Activated T-helper 1 cell treated with anti-CD3 and anti-CD28 coated beads, Interleukin-12 subunit alpha, Interleukin-12 subunit beta, Interleukin-2, Interleukin-4 antibody, amounts not matched to agents 30 ng/mL and 10 ng/mL and 1 ng/mL, durations not matched to agents 14 hours and 24 hours and 36 hours (primary cell): ENCODE results near the gene NPIPA8. TPM values are rescaled to one million over a fixed set of nuclear protein-coding genes. Genes with fewer than 3 reads are reported as not detected.
"Not testable (repeated sequence)": the region's sequence is repeated elsewhere in the genome, so short reads cannot be mapped to it uniquely, and the experiment has no call there.

Experiments used
- DNase-seq: peaks from one replicate; pipeline ENCODE4 v3.0.0; 2021; ENCODE audit warnings: low spot score
- H3K27ac Mint-ChIP-seq: one replicate; pipeline ENCODE4 v1.8.0; 2021; ENCODE audit warnings: mild to moderate bottlenecking, mixed read lengths
- H3K27me3 Mint-ChIP-seq: one replicate; pipeline ENCODE4 v1.8.0; 2022; ENCODE audit warnings: mild to moderate bottlenecking, moderate library complexity, mixed read lengths; ENCODE audit not compliant: insufficient read depth
- H3K36me3 Mint-ChIP-seq: one replicate; pipeline ENCODE4 v1.8.0; 2021; ENCODE audit warnings: low read depth, mixed read lengths
- H3K4me1 Mint-ChIP-seq: one replicate; pipeline ENCODE4 v1.8.0; 2021; ENCODE audit warnings: low read depth, mixed read lengths
- H3K4me3 Mint-ChIP-seq: one replicate; pipeline ENCODE4 v1.8.0; 2021; ENCODE audit warnings: mild to moderate bottlenecking, moderate library complexity, mixed read lengths
- H3K9me3 Mint-ChIP-seq: one replicate; pipeline ENCODE4 v1.8.0; 2021; ENCODE audit warnings: mixed read lengths
- intact Hi-C: fragments of 100-400 bp; cut with micrococcal nuclease; formaldehyde crosslinking; loops from one replicate; pipeline ENCODE4 v1.15.1; 2024
- total RNA-seq: library from RNA; stranded (reverse); gene quantifications from 2 replicates; pipeline ENCODE4 v1.2.3, GENCODE V29; 2022

Gene NPIPA8
- total RNA-seq = 0.29 and 0.44 TPM in 2 replicates

- H3K9me3 Mint-ChIP-seq, H3K4me1 Mint-ChIP-seq, H3K27me3 Mint-ChIP-seq, H3K36me3 Mint-ChIP-seq, H3K4me3 Mint-ChIP-seq, H3K27ac Mint-ChIP-seq, DNase-seq, intact Hi-C loops: not testable (repeated sequence)
These were observed at the start of gene NPIPA8 for GRCh38 chr16:18336636-18337035. TSS of gene NPIPA8 (minus strand) at chr16:18336736. CDS start at chr16:18332662, 4,074 bp downstream.

GRCh38 chr16:18385285-18385684 lies 48.7 kb upstream of the NPIPA8 start:
- H3K27ac Mint-ChIP-seq, DNase-seq, H3K36me3 Mint-ChIP-seq, H3K27me3 Mint-ChIP-seq, H3K9me3 Mint-ChIP-seq, H3K4me1 Mint-ChIP-seq, intact Hi-C loops, H3K4me3 Mint-ChIP-seq: not testable (repeated sequence)

DNA sequence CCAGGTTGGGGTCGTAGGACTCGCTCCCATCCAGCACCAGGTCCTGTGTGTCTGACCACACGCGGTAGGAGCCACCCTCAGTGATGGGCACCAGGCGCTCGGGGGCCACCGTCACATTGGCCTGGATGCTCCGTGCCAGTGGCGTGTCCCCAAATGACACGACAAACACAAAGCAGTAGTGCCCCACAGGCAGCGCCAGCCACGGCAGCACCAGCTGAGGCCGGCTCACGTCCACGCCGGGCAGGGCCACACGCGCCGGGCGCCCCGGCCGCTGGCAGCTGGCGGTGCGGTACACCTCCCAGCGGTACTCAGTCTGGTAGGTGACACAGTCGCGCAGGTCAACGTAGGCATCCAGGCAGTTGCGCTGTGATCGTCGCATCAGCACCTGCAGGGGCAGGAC lies 48.3 kb upstream of the NPIPA8 start:
- H3K27me3 Mint-ChIP-seq, H3K27ac Mint-ChIP-seq, H3K9me3 Mint-ChIP-seq, DNase-seq, H3K4me3 Mint-ChIP-seq, intact Hi-C loops, H3K4me1 Mint-ChIP-seq, H3K36me3 Mint-ChIP-seq: not testable (repeated sequence)

DNA sequence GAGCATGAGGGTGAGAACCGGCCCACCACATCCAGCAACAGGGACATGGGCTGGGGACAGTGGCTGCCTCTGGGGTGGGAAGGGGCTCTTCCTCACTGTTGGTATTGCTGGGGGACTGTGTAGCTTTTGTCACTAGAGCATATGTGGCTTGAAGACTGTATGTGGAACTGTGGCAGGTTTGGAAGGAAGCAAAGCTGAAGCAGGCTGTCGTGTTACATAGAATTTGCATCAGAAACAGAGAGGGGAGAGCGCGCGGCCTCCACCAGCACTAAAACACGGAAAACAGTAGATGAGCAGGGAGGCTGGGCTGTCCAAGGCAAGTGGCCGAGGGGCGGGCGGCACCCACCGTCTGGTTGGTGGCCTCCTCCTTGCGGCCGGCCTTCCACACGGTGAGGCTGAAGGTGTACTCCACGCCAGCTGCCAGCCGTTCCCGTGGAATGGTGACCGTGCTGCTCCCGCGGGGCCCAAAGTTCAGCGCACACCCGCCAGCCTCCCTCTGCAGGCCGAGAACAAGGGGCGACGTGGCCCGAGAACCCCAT lies 47.6 kb upstream of the NPIPA8 start:
- H3K36me3 Mint-ChIP-seq, H3K27ac Mint-ChIP-seq, H3K27me3 Mint-ChIP-seq, H3K9me3 Mint-ChIP-seq, DNase-seq, H3K4me3 Mint-ChIP-seq, intact Hi-C loops, H3K4me1 Mint-ChIP-seq: not testable (repeated sequence)

DNA sequence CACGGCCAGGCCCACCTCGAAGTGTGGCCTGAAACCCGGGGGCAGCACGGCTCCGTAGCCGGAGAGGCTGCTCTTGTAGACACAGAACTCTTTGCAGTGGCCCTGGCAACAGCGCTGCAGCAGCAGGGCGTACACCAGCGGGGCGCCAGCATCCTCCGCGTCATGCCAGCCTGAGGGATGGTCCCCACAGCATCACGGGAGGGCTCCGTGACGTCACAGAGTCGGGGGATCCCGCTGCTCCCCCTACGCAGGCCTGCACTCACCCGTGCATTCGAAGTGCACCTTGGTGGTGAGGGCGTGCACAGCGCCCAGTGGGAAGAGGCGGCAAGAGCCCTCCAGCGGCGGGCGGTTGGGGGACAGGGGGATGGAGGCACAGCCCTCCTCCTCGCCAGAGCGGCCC lies 46.2 kb upstream of the NPIPA8 start:
- H3K4me1 Mint-ChIP-seq, H3K36me3 Mint-ChIP-seq, H3K27me3 Mint-ChIP-seq, DNase-seq, H3K9me3 Mint-ChIP-seq, intact Hi-C loops, H3K4me3 Mint-ChIP-seq, H3K27ac Mint-ChIP-seq: not testable (repeated sequence)

DNA sequence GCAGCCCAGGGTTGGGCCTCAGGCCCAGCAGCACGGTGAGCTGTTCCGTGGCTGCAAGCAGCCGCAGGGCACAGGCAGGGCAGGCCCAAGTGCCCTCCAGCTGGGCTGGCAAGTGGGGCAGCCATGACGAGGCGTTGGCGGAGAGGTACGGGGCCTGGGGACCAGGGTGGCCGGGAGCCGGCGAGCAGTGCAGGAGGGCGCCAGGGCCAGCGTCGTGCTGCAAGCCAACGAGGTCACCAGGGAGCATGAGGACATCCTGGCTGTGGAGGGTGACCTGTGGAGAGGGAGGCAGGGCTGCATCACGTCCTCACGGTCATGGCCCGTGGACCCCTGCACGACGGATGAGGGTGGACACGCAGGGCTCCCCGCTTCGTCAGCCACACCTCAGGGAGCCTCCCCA lies 11.2 kb upstream of the NPIPA8 start:
- DNase-seq, H3K4me3 Mint-ChIP-seq, intact Hi-C loops, H3K4me1 Mint-ChIP-seq, H3K27me3 Mint-ChIP-seq, H3K27ac Mint-ChIP-seq, H3K36me3 Mint-ChIP-seq, H3K9me3 Mint-ChIP-seq: not testable (repeated sequence)

- H3K27ac Mint-ChIP-seq, DNase-seq, H3K4me3 Mint-ChIP-seq, intact Hi-C loops, H3K4me1 Mint-ChIP-seq, H3K9me3 Mint-ChIP-seq, H3K27me3 Mint-ChIP-seq, H3K36me3 Mint-ChIP-seq: not testable (repeated sequence)
These were observed 10.5 kb upstream of the NPIPA8 start for GRCh38 chr16:18346993-18347392.

DNA sequence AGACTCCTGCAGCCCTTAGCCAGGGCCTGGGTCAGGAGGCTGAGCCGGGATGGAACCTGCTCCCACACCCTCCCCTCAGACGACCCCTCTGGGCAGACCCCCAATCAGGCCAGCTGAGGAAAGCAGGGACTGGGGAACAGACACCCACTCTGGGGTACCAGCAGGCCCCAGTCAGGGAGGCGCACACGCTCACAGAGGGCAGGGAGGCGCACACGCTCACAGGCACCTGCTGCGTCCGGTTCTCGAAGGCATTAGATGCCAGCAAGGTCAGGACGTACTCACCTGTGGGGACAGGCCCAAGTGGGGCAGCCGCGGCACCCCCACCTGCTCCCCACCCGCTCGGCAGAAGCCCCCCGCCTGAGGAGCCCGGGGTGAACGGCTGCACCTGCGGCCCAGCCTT lies 8.1 kb upstream of the NPIPA8 start:
- H3K27ac Mint-ChIP-seq = not testable (repeated sequence)

DNA sequence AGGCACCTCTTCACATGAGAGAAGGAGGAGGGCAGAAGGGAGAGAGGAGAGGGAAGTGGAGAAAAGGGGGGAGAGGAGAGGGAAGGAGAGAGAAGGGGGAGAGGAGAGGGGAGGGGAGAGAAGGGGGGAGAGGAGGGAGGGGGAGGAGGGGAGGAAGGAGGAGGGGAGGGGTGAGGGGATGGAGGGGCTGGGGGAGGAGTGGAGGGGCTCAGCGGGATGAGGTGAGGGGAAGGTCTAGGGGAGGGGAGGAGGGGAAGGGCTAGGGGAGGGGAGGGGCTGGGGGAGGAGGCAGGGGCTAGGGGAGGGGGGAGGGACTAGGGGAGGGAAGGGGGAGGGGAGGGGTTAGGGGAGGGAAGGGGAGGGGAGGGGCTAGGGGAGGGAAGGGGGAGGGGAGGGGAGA lies 5.5 kb upstream of the NPIPA8 start:
- H3K4me3 Mint-ChIP-seq, intact Hi-C loops, H3K27ac Mint-ChIP-seq, H3K9me3 Mint-ChIP-seq, DNase-seq, H3K4me1 Mint-ChIP-seq, H3K27me3 Mint-ChIP-seq, H3K36me3 Mint-ChIP-seq: not testable (repeated sequence)

More for the DNA sequence above, 8.1 kb upstream of the NPIPA8 start:
- DNase-seq, H3K9me3 Mint-ChIP-seq, H3K4me3 Mint-ChIP-seq, H3K27me3 Mint-ChIP-seq, H3K36me3 Mint-ChIP-seq, H3K4me1 Mint-ChIP-seq, intact Hi-C loops: not testable (repeated sequence)

DNA sequence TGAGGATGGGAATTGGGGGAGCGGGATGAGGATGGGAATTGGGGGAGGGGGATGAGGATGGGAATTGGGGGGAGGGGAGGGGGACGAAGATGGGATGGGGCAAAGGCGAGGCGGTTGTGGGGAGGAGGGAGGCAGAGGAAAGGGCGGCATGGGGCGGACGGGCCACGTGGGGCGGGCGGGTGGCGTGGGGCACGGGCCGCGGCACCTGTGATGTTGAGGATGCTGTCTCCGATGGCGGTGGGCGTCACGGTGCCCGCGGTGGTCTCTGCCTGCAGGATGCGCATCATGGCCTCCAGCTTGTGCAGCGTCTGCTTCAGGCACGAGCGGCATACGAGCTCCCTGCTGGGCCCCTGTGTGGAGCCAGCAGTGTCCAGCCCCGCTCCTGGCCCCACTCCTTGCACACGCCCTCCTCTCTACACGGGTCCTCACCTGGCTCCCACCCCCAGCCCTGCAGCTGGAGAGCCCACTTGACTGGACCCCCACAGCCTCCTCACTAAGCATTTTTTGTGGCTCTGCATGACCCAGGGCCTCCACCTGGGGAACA lies 5.0 kb upstream of the NPIPA8 start:
- H3K4me3 Mint-ChIP-seq, H3K4me1 Mint-ChIP-seq, DNase-seq, intact Hi-C loops, H3K9me3 Mint-ChIP-seq, H3K27ac Mint-ChIP-seq, H3K36me3 Mint-ChIP-seq, H3K27me3 Mint-ChIP-seq: not testable (repeated sequence)

DNA sequence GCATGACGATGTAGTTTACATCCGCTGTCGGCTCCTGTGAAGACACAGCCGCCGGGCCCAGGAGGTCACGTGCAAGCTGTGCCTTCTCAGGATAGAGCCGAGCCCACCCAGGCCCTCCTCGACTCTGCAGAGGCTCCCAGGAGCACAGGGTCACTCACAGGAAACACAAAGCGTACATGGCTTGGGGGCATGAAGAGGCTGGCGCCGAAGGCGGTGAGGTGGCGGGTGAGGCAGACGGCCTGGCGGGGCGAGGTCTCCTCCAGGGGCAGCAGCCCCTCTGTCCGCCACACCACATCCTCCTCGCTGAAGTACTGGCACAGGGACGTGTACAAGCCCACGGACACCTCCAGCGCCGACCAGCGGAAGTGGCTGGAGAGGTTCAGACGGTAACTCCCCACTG lies 2.7 kb upstream of the NPIPA8 start:
- H3K4me3 Mint-ChIP-seq, DNase-seq, H3K27ac Mint-ChIP-seq, H3K4me1 Mint-ChIP-seq, H3K27me3 Mint-ChIP-seq, intact Hi-C loops, H3K36me3 Mint-ChIP-seq, H3K9me3 Mint-ChIP-seq: not testable (repeated sequence)

- H3K27me3 Mint-ChIP-seq, H3K9me3 Mint-ChIP-seq, H3K4me1 Mint-ChIP-seq, intact Hi-C loops, DNase-seq, H3K4me3 Mint-ChIP-seq, H3K27ac Mint-ChIP-seq, H3K36me3 Mint-ChIP-seq: not testable (repeated sequence)
These were observed 24.7 kb downstream of the NPIPA8 start for GRCh38 chr16:18311811-18312210.

DNA sequence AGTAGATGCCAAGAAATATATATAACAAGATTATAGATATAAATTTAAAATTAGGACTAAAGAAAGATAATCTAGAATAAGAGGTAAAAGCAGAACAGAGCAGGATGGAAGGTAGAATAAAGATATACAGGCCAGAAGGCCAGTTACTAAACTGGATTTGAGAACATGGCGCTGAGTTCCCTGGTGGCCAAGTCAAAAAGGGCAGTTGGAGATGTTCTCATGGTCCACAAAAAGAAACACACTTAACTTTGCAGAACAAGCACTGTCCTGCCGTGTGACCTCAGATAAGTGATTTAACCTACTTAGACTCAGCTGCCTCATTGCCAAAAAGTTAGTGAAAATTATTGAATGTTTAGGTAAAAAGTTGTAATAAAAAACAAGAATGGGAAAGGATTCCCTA lies 27.4 kb downstream of the NPIPA8 start:
- H3K27me3 Mint-ChIP-seq, H3K9me3 Mint-ChIP-seq: not testable (repeated sequence)

DNA sequence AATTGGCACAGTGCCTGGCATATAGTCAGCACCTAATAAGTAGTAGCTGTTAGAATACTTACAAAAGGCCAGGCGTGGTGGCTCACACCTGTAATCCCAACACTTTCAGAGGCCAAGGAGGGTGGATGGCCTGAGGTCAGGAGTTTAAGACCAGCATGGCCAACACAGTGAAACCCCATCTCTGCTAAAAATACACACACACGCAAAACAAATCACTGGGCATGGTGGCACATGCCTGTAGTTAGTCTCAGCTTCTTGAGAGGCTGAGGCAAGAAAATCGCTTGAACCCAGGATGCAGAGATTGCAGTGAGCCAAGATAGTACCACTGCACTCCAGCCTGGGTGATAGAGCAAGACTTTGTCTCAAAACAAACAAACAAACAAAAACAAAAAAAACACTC lies 29.3 kb downstream of the NPIPA8 start:
- H3K27me3 Mint-ChIP-seq, DNase-seq, H3K4me3 Mint-ChIP-seq, H3K36me3 Mint-ChIP-seq, H3K4me1 Mint-ChIP-seq, H3K27ac Mint-ChIP-seq, H3K9me3 Mint-ChIP-seq, intact Hi-C loops: not testable (repeated sequence)

More for the DNA sequence above, 27.4 kb downstream of the NPIPA8 start:
- H3K27ac Mint-ChIP-seq, intact Hi-C loops, H3K4me3 Mint-ChIP-seq, DNase-seq, H3K36me3 Mint-ChIP-seq, H3K4me1 Mint-ChIP-seq: not testable (repeated sequence)
